GM04504 (cell line): ENCODE data around the gene KRTAP4-2.
"Not testable (repeated sequence)": the region's sequence is repeated elsewhere in the genome, so short reads cannot be mapped to it uniquely, and the experiment has no call there.

Experiments
- DNase-seq: peaks from one replicate; pipeline ENCODE4 v3.0.0-alpha.2; 2012; ENCODE audit warnings: low read depth

Gene KRTAP4-2

GRCh38 chr17:41177727-41178271 is at the start of gene KRTAP4-2:
KRTAP4-2 (minus strand) TSS chr17:41178221; CDS start chr17:41178164, 57 bp downstream.
- no peak for DNase-seq

- not testable (repeated sequence) for DNase-seq
Observed at GRCh38 chr17:41226598-41227095, 48.6 kb upstream of the KRTAP4-2 start, which contains the start of gene KRTAP9-2. KRTAP9-2 (plus strand) TSS chr17:41226648; CDS start chr17:41226655, 7 bp downstream.

- no peak for DNase-seq
Observed at GRCh38 chr17:41226051-41226450, 48.0 kb upstream of the KRTAP4-2 start.

GRCh38 chr17:41223821-41224220 is 45.8 kb upstream of the KRTAP4-2 start:
- no peak for DNase-seq

- DNase-seq, result no peak
Observed at GRCh38 chr17:41215681-41216080, 37.7 kb upstream of the KRTAP4-2 start.

- DNase-seq, result no peak
Observed at GRCh38 chr17:41212524-41213169, 34.6 kb upstream of the KRTAP4-2 start.

- DNase-seq, result peak; percentile 17
Observed at GRCh38 chr17:41211845-41212466, 33.9 kb upstream of the KRTAP4-2 start.

GRCh38 chr17:41199421-41200078 is 21.5 kb upstream of the KRTAP4-2 start:
- DNase-seq, result no peak

GRCh38 chr17:41196068-41196467 is 18.0 kb upstream of the KRTAP4-2 start:
- DNase-seq, result no peak

- DNase-seq, result no peak
Observed at GRCh38 chr17:41190328-41190727, 12.3 kb upstream of the KRTAP4-2 start.

GRCh38 chr17:41189837-41190318 is 11.9 kb upstream of the KRTAP4-2 start, which contains the start of gene KRTAP9-1:
KRTAP9-1 (plus strand) TSS chr17:41189887; CDS start chr17:41189887, 0 bp downstream.
- DNase-seq, result not testable (repeated sequence)

GRCh38 chr17:41186872-41187271 is 8.9 kb upstream of the KRTAP4-2 start:
- DNase-seq, result no peak

- DNase-seq, result no peak
Observed at GRCh38 chr17:41185001-41185400, 7.0 kb upstream of the KRTAP4-2 start.

- no peak for DNase-seq
Observed at GRCh38 chr17:41184480-41184961, 6.5 kb upstream of the KRTAP4-2 start, which contains the start of gene KRTAP4-1. KRTAP4-1 (minus strand) TSS chr17:41184911; CDS start chr17:41184854, 57 bp downstream.

GRCh38 chr17:41178843-41179616 is 1.0 kb upstream of the KRTAP4-2 start:
- peak; percentile 32 for DNase-seq

- peak; percentile 36 for DNase-seq
Observed at GRCh38 chr17:41178341-41178740, 320 bp upstream of the KRTAP4-2 start.

GRCh38 chr17:41176744-41177387 is 1.2 kb downstream of the KRTAP4-2 start:
- DNase-seq, result no peak

GRCh38 chr17:41171886-41172285 is 6.1 kb downstream of the KRTAP4-2 start:
- DNase-seq, result no peak

- no peak for DNase-seq
Observed at GRCh38 chr17:41168121-41168520, 9.9 kb downstream of the KRTAP4-2 start, which contains the start of gene KRTAP4-3. KRTAP4-3 (minus strand) TSS chr17:41168221; CDS start chr17:41168172, 49 bp downstream.

- no peak for DNase-seq
Observed at GRCh38 chr17:41167561-41167960, 10.5 kb downstream of the KRTAP4-2 start.

GRCh38 chr17:41163828-41164227 is 14.2 kb downstream of the KRTAP4-2 start:
- no peak for DNase-seq
